HG03521 (cell line): ENCODE measurements around the gene TCF19.

Experiments
- ATAC-seq: cut with Tn5 transposase; IDR thresholded peaks from one replicate; pipeline ENCODE4 v1.9.1; 2021; ENCODE audit warnings: mild to moderate bottlenecking, moderate library complexity; ENCODE audit not compliant: unreplicated experiment

Gene TCF19

GRCh38 chr6:31202259-31203166 is 44.1 kb downstream of the TCF19 start:
- ATAC-seq, result no peak

GRCh38 chr6:31203345-31203979 is 45.1 kb downstream of the TCF19 start:
- peak; percentile 58 for ATAC-seq

- no peak for ATAC-seq
These were observed 46.4 kb downstream of the TCF19 start for GRCh38 chr6:31204751-31205145.

GRCh38 chr6:31205638-31206037 is 47.2 kb downstream of the TCF19 start:
- ATAC-seq, result no peak

- no peak for ATAC-seq
These were observed 50.1 kb downstream of the TCF19 start for GRCh38 chr6:31208506-31208905.

- no peak for ATAC-seq
These were observed 50.7 kb downstream of the TCF19 start for GRCh38 chr6:31209137-31209536.

- no peak for ATAC-seq
These were observed 51.7 kb downstream of the TCF19 start for GRCh38 chr6:31210123-31210522.

GRCh38 chr6:31210741-31211532 is 52.5 kb downstream of the TCF19 start:
- ATAC-seq, result no peak
